GM12874 (cell line): ENCODE measurements around the gene ZNF513.

ENCODE experiments used
- CTCF ChIP-seq: IDR thresholded peaks from 2 replicates; pipeline ENCODE4 v1.5.1; 2011; ENCODE audit warnings: low read depth, mild to moderate bottlenecking, control low read depth, low read length, moderate library complexity; ENCODE audit not compliant: insufficient read depth

Gene ZNF513

GRCh38 chr2:27350106-27350693, 30.3 kb downstream of the ZNF513 start:
- TF ChIP-seq CTCF = no peak

DNA sequence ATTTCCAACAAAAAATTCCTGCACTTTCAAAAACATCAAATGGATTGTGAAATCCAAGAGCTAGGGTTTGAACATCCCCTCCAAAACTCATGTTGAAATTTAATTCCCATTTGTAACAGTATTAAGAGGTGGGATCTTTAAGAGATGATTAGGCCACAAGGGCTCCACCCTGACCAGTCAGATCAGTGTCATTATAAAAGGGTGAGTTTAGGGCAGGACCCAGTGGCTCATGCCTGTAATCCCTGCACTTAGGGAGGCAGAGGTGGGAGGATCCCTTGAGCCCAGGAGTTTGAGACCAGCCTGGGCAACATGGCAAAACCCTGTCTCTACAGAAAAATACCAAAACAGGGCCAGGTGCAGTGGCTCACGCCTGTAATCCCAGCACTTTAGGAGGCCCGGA, 32.9 kb downstream of the ZNF513 start:
- TF ChIP-seq CTCF = no peak

GRCh38 chr2:27336173-27336572, 44.4 kb downstream of the ZNF513 start:
- no peak for TF ChIP-seq CTCF

GRCh38 chr2:27335311-27335710, 45.2 kb downstream of the ZNF513 start:
- no peak for TF ChIP-seq CTCF
